Gastroesophageal sphincter (tissue), 3 donors: ENCODE results near the gene SLC16A11.

Experiments
- EP300 ChIP-seq: sonication (generic); formaldehyde crosslinking; IDR thresholded peaks from one replicate; pipeline ENCODE4 v1.6.1; 2017; ENCODE audit warnings: antibody characterized with exemption, mild to moderate bottlenecking
- POLR2A ChIP-seq, 2 donors: fragments of 450-650 bp; IDR thresholded peaks; one replicate each; pipeline ENCODE4 v1.6.1; 2017; ENCODE audit warnings: antibody characterized with exemption in 2 of 2, mild to moderate bottlenecking in 2 of 2, moderate library complexity in 1 of 2
- POLR2AphosphoS5 ChIP-seq: sonication (generic); formaldehyde crosslinking; IDR thresholded peaks from one replicate; pipeline ENCODE4 v1.6.1; 2017; ENCODE audit warnings: antibody characterized with exemption
- TF ChIP-seq, protein P1 (sequence below), 4 experiments: fragments of 200-600 bp in 2 of 4; fragments of 450-650 bp in 2 of 4; sonication (generic) in 1 of 4; IDR thresholded peaks; one replicate each; pipeline ENCODE4 v1.5.1; 2017 to 2019; ENCODE audit warnings: antibody characterized with exemption in 4 of 4, mild to moderate bottlenecking in 2 of 4, moderate library complexity in 2 of 4

- TF ChIP-seq, protein P1, sequence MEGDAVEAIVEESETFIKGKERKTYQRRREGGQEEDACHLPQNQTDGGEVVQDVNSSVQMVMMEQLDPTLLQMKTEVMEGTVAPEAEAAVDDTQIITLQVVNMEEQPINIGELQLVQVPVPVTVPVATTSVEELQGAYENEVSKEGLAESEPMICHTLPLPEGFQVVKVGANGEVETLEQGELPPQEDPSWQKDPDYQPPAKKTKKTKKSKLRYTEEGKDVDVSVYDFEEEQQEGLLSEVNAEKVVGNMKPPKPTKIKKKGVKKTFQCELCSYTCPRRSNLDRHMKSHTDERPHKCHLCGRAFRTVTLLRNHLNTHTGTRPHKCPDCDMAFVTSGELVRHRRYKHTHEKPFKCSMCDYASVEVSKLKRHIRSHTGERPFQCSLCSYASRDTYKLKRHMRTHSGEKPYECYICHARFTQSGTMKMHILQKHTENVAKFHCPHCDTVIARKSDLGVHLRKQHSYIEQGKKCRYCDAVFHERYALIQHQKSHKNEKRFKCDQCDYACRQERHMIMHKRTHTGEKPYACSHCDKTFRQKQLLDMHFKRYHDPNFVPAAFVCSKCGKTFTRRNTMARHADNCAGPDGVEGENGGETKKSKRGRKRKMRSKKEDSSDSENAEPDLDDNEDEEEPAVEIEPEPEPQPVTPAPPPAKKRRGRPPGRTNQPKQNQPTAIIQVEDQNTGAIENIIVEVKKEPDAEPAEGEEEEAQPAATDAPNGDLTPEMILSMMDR (IDR thresholded peaks at IDR 0.05) = no peak
- TF ChIP-seq POLR2AphosphoS5 = no peak
- TF ChIP-seq POLR2A (IDR thresholded peaks at IDR 0.05) = no peak
- TF ChIP-seq EP300 = no peak
These were observed 5.1 kb upstream of the SLC16A11 start for GRCh38 chr17:7048968-7049367.
